ENCODE results near the gene PLD1. TPM values are rescaled to one million over a fixed set of nuclear protein-coding genes. Genes with fewer than 3 reads are reported as not detected.

PLD1 gene
- total and polyA plus RNA-seq, 10 of the 15 experiments (the other 5 are each of a cell fraction or from before 2014, with no cell fraction given), result 2.9 to 108 (median 3.6) TPM

DNA sequence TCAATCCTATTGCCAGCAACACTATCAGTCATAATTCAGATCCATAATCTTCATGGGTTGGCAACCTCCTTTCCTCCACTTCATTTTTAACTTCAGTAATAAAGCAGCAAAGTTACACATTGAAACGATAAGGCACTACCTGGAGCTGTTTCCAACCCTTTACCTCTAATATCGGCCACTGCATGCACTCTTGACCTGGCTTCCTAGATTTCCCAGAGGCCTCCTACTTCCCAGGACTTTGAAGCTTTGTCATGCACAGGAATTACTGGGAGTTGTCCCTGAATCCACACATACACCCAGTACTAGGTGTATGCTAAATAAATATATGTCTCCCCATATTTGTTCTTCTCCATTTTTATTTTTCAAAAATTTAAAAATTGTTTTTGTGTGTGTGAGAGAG is 126.1 kb downstream of the PLD1 start:
- Histone ChIP-seq H3K36me3 (ENCODE audit: control insufficient read depth in 2 of 2, insufficient read depth in 2 of 2, low read length in 1 of 2) (no peaks in the 10 kb centered on the region), H3K9ac (ENCODE audit: control insufficient read depth, insufficient read depth, low read length) (no peak overlapping the region), H3K9me3 (replicated peaks; ENCODE audit: control insufficient read depth, insufficient read depth, low read length) (no peaks in the 10 kb centered on the region), H3K4me1 (ENCODE audit: control insufficient read depth, insufficient read depth, low read length) (no peaks in the 10 kb centered on the region), H3K27ac (ENCODE audit: control insufficient read depth, insufficient read depth) (no peak overlapping the region), H3K4me3 (no peak overlapping the region), H3K79me2 (ENCODE audit: control insufficient read depth, insufficient read depth, low read length) (no peaks in the 10 kb centered on the region), H2AFZ (ENCODE audit: control insufficient read depth, low read depth, low read length) (no peak overlapping the region), H4K20me1 (ENCODE audit: control insufficient read depth, insufficient read depth) (no peaks in the 10 kb centered on the region), H3K4me2 (ENCODE audit: control insufficient read depth, insufficient read depth) (no peak overlapping the region), H3K27me3 (replicated peaks in 1 of 2; ENCODE audit: control insufficient read depth in 2 of 2, insufficient read depth in 2 of 2, low read length in 1 of 2) (no peaks in the 10 kb centered on the region; a peak in 1 of 4 replicates)
- 38% methylated on average over 2 of the region's 2 CpGs for WGBS (ENCODE audit: insufficient coverage, insufficient replicate concordance, low lambda C conversion rate, missing lambda C conversion rate)
- ATAC-seq (no peak), FAIRE-seq (no peak), DNase-seq (ENCODE audit: low read depth, low spot score) (no peak)
- ChIA-PET RAD21 (ENCODE audit: unreplicated experiment) (no interaction called here), CTCF (interaction anchor here (4.3 kb wide), 1 partner anchor 89 kb away, joined by 23 read pairs; no protein-coding TSS in a partner anchor), POLR2A (interaction anchor here (1.2 kb wide), 1 partner anchor 15 kb away, joined by 3 read pairs; no protein-coding TSS in a partner anchor), SMC1A (ENCODE audit: uncharacterized antibody, unreplicated experiment) (interaction anchor here (0.8 to 3.0 kb wide), 3 partner anchors 11 to 150 kb away, joined by 3 to 17 read pairs (median 9); no protein-coding TSS in a partner anchor)
- intact Hi-C loops (cut with micrococcal nuclease; ENCODE audit: unreplicated experiment) (no loop called here), in situ Hi-C loops (cut with MboI) (no loop called here)
- no TSS peak for BruUV-seq (replicated peaks)
- TF ChIP-seq JUNB (IDR thresholded peaks at IDR 0.05), result no peak
- TF ChIP-seq ASH2L (IDR thresholded peaks at IDR 0.05; ENCODE audit: borderline replicate concordance, low read depth), result no peak
- TF ChIP-seq, protein P1, sequence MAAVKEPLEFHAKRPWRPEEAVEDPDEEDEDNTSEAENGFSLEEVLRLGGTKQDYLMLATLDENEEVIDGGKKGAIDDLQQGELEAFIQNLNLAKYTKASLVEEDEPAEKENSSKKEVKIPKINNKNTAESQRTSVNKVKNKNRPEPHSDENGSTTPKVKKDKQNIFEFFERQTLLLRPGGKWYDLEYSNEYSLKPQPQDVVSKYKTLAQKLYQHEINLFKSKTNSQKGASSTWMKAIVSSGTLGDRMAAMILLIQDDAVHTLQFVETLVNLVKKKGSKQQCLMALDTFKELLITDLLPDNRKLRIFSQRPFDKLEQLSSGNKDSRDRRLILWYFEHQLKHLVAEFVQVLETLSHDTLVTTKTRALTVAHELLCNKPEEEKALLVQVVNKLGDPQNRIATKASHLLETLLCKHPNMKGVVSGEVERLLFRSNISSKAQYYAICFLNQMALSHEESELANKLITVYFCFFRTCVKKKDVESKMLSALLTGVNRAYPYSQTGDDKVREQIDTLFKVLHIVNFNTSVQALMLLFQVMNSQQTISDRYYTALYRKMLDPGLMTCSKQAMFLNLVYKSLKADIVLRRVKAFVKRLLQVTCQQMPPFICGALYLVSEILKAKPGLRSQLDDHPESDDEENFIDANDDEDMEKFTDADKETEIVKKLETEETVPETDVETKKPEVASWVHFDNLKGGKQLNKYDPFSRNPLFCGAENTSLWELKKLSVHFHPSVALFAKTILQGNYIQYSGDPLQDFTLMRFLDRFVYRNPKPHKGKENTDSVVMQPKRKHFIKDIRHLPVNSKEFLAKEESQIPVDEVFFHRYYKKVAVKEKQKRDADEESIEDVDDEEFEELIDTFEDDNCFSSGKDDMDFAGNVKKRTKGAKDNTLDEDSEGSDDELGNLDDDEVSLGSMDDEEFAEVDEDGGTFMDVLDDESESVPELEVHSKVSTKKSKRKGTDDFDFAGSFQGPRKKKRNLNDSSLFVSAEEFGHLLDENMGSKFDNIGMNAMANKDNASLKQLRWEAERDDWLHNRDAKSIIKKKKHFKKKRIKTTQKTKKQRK (IDR thresholded peaks at IDR 0.05; ENCODE audit: low read depth, low read length), result no peak
- TF ChIP-seq PAX5 (IDR thresholded peaks at IDR 0.05; ENCODE audit: borderline replicate concordance, low read depth, low read length), result no peak
- no peak for TF ChIP-seq RB1 (IDR thresholded peaks at IDR 0.05; ENCODE audit: borderline replicate concordance)
- TF ChIP-seq, protein P2, sequence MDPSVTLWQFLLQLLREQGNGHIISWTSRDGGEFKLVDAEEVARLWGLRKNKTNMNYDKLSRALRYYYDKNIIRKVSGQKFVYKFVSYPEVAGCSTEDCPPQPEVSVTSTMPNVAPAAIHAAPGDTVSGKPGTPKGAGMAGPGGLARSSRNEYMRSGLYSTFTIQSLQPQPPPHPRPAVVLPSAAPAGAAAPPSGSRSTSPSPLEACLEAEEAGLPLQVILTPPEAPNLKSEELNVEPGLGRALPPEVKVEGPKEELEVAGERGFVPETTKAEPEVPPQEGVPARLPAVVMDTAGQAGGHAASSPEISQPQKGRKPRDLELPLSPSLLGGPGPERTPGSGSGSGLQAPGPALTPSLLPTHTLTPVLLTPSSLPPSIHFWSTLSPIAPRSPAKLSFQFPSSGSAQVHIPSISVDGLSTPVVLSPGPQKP (IDR thresholded peaks at IDR 0.05; ENCODE audit: low read depth, low read length), result no peak
- TF ChIP-seq ZBED1 (IDR thresholded peaks at IDR 0.05; ENCODE audit: borderline replicate concordance), result no peak
- TF ChIP-seq ZNF384 (IDR thresholded peaks at IDR 0.05; ENCODE audit: borderline replicate concordance, low read depth, low read length), result no peak
- TF ChIP-seq SIN3A (IDR thresholded peaks at IDR 0.05; ENCODE audit: low read depth, low read length), result no peak
- no peak for TF ChIP-seq CHD4 (IDR thresholded peaks at IDR 0.05)

All from GM12878 (cell line).